K562 (cell line): ENCODE data around the gene WDR3. TPM values are rescaled to one million over a fixed set of nuclear protein-coding genes. Genes with fewer than 3 reads are reported as not detected.
A peak's percentile ranks its signal among the peaks of the same experiment; 100 is the strongest.

ENCODE experiments used
- ATAC-seq: fragments of 200-7000 bp; cut with Tn5 transposase; 3 replicates; pipeline ENCODE4 v1.9.1; 2020; ENCODE audit warnings: moderate library complexity
- BruUV-seq: library from RNA; stranded (reverse); fragments of 400-500 nt; replicated peaks from 2 replicates; lab custom pipeline; 2021; lab: Mats Ljungman, UMichigan
- CTCF ChIA-PET: fragments of 300-600 bp; formaldehyde crosslinking; extraction: SDS; loops from one replicate; lab custom pipeline; 2021; ENCODE audit warnings: low intra/inter-chr PET ratio; lab: Yijun Ruan, JAX
- POLR2A ChIA-PET: fragments of 300-600, 350-650 bp; sonication (Branson Sonifier 250); formaldehyde crosslinking; extraction: SDS; loops from one replicate; lab custom pipeline; 2021; ENCODE audit warnings: antibody characterized with exemption, inconsistent platforms; lab: Yijun Ruan, JAX
- DNase-seq, 4 experiments: peaks; one replicate each; pipeline versions ENCODE4 v3.0.0 to v3.0.0-alpha.2; 2011 to 2018; ENCODE audit warnings: low spot score in 3 of 4, mixed read lengths in 3 of 4; ENCODE audit errors: extremely low read depth in 1 of 4
- FAIRE-seq: peaks from 2 replicates; lab custom pipeline; 2011; peaks lifted over from hg19 to GRCh38; lab: Jason Lieb, UNC
- H2AFZ ChIP-seq: 2 replicates; pipeline ENCODE4 v1.6.0; 2011; ENCODE audit warnings: low read depth, low read length, control low read depth, inconsistent platforms
- H3K27ac ChIP-seq: fragments of 200-600 bp; 3 replicates; pipeline ENCODE4 v1.8.0; 2011; ENCODE audit warnings: low read depth, mild to moderate bottlenecking, control low read depth, inconsistent platforms, low read length, moderate library complexity, mixed read lengths; ENCODE audit errors: extremely low read depth
- H3K27me3 ChIP-seq, 2 experiments: fragments of 300-600 bp in 1 of 2; 2 replicates in 1 of 2; 3 replicates in 1 of 2; pipeline versions ENCODE4 v1.6.0 to v1.8.0; 2011; ENCODE audit warnings: inconsistent platforms in 2 of 2, low read length in 2 of 2, mild to moderate bottlenecking in 1 of 2, mixed read lengths in 1 of 2, moderate library complexity in 1 of 2; ENCODE audit not compliant: control insufficient read depth in 2 of 2, insufficient read depth in 2 of 2
- H3K36me3 ChIP-seq: fragments of 300-600 bp; 3 replicates; pipeline ENCODE4 v1.8.0; 2011; ENCODE audit warnings: mild to moderate bottlenecking, low read length, inconsistent platforms; ENCODE audit not compliant: control insufficient read depth, insufficient read depth
- H3K4me1 ChIP-seq, 2 experiments: fragments of 200-600 bp in 1 of 2; replicated peaks in 1 of 2; 2 replicates in 1 of 2; 3 replicates in 1 of 2; pipeline versions ENCODE4 v1.5.1 to v1.8.0; 2011; ENCODE audit warnings: inconsistent platforms in 2 of 2, low read length in 2 of 2, mild to moderate bottlenecking in 1 of 2, mixed read lengths in 1 of 2, moderate library complexity in 1 of 2; ENCODE audit not compliant: control insufficient read depth in 2 of 2, insufficient read depth in 2 of 2
- H3K4me2 ChIP-seq: 2 replicates; pipeline ENCODE4 v1.6.1; 2011; ENCODE audit warnings: low read length, control low read depth, inconsistent platforms, mixed read lengths; ENCODE audit not compliant: insufficient read depth
- H3K4me3 ChIP-seq: fragments of 200-600 bp; sonication (generic), shearing (Covaris generic); 2 replicates; pipeline ENCODE4 v1.5.1; 2016; ENCODE audit warnings: control low read depth, inconsistent platforms
- H3K79me2 ChIP-seq: fragments of 200-600 bp; 3 replicates; pipeline ENCODE4 v1.8.0; 2011; ENCODE audit warnings: low read length, inconsistent platforms; ENCODE audit not compliant: control insufficient read depth, insufficient read depth
- H3K9ac ChIP-seq, 2 experiments: 2 replicates each; pipeline versions ENCODE4 v1.6.0 to v1.6.1; 2011; ENCODE audit warnings: low read depth in 2 of 2, low read length in 2 of 2, control low read depth in 1 of 2, inconsistent platforms in 1 of 2, mild to moderate bottlenecking in 1 of 2, mixed read lengths in 1 of 2; ENCODE audit not compliant: insufficient read depth in 1 of 2
- H3K9me1 ChIP-seq: one replicate; pipeline ENCODE4 v1.6.0; 2011; ENCODE audit warnings: inconsistent platforms, mild to moderate bottlenecking, low read length, moderate library complexity; ENCODE audit not compliant: control insufficient read depth, insufficient read depth
- H3K9me3 ChIP-seq: replicated peaks from 2 replicates; pipeline ENCODE4 v1.5.1; 2011; ENCODE audit warnings: low read depth, low read length, inconsistent platforms; ENCODE audit not compliant: control insufficient read depth, insufficient read depth
- H4K20me1 ChIP-seq: replicated peaks from 2 replicates; pipeline ENCODE4 v1.6.1; 2011; ENCODE audit warnings: low read length, inconsistent platforms, mixed read lengths; ENCODE audit not compliant: control insufficient read depth, insufficient read depth
- DIDO1 ChIP-seq: fragments of 450-650 bp; IDR thresholded peaks from 2 replicates; pipeline ENCODE4 v1.6.1; 2016; ENCODE audit warnings: low read depth, missing biosample characterization, missing genetic modification characterization
- HDAC2 ChIP-seq: fragments of 450-650 bp; IDR thresholded peaks from 2 replicates; pipeline ENCODE4 v1.6.1; 2016; ENCODE audit warnings: mild to moderate bottlenecking
- HMG20B ChIP-seq: fragments of 250-450 bp; sonication (Bioruptor Pico); IDR thresholded peaks from 2 replicates; pipeline ENCODE4 v1.5.0; 2021; ENCODE audit warnings: mild to moderate bottlenecking
- KLF1 ChIP-seq: fragments of 450-650 bp; IDR thresholded peaks from 2 replicates; pipeline ENCODE4 v1.6.1; 2016; ENCODE audit warnings: missing genetic modification characterization, missing compliant biosample characterization
- MLLT1 ChIP-seq, 2 experiments: fragments of 450-650 bp; IDR thresholded peaks; 2 replicates each; pipeline ENCODE4 v1.6.1; 2016
- NFE2 ChIP-seq: IDR thresholded peaks from 2 replicates; pipeline ENCODE4 v1.6.1; 2014; ENCODE audit warnings: antibody characterized with exemption, low read depth
- RBM25 ChIP-seq: fragments of 200-400 bp; formaldehyde crosslinking; IDR thresholded peaks from 2 replicates; pipeline ENCODE4 v1.6.1; 2018; ENCODE audit warnings: low read length, low read depth, moderate library complexity; ENCODE audit not compliant: severe bottlenecking
- RBM39 ChIP-seq: fragments of 200-400 bp; formaldehyde crosslinking; optimal IDR thresholded peaks from 2 replicates; pipeline ENCODE3; 2018; ENCODE audit warnings: low read depth, low read length
- SMARCA5 ChIP-seq: fragments of 450-650 bp; IDR thresholded peaks from 2 replicates; pipeline ENCODE4 v1.6.1; 2016
- TAF7 ChIP-seq: fragments of 450-650 bp; IDR thresholded peaks from 2 replicates; pipeline ENCODE4 v1.6.1; 2016; ENCODE audit warnings: missing genetic modification characterization, missing compliant biosample characterization
- ZBTB1 ChIP-seq: sonication (generic); formaldehyde crosslinking; IDR thresholded peaks from 2 replicates; pipeline ENCODE4 v1.8.1; 2023; ENCODE audit warnings: missing genetic modification reagents, low read depth, mild to moderate bottlenecking, borderline replicate concordance
- ZBTB5 ChIP-seq: fragments of 450-650 bp; IDR thresholded peaks from 2 replicates; pipeline ENCODE4 v1.6.1; 2017; ENCODE audit warnings: antibody characterized with exemption
- ZFP36 ChIP-seq: fragments of 150-350 bp; IDR thresholded peaks from 2 replicates; pipeline ENCODE4 v1.6.1; 2018; ENCODE audit warnings: low read length, low read depth; ENCODE audit not compliant: partially characterized antibody
- ZNF12 ChIP-seq: sonication (generic); formaldehyde crosslinking; IDR thresholded peaks from 2 replicates; pipeline ENCODE4 v1.4.0; 2020; ENCODE audit warnings: mild to moderate bottlenecking, missing genetic modification reagents
- ZNF707 ChIP-seq: fragments of 250-450 bp; sonication (Bioruptor Pico); conservative IDR thresholded peaks from 2 replicates; pipeline ENCODE4 v1.8.0; 2022; ENCODE audit warnings: inconsistent platforms, mild to moderate bottlenecking, moderate library complexity
- WGBS: fragments of 100-300 bp; shearing (Covaris generic); methylation state at CpG from one replicate; pipeline ENCODE4 v1.1.6; 2016; ENCODE audit warnings: low coverage, mixed read lengths; ENCODE audit not compliant: insufficient coverage; ENCODE audit errors: missing lambda C conversion rate; 5-methylcytosine and 5-hydroxymethylcytosine counted together
- in situ Hi-C: fragments of 300-500 bp; cut with MboI; formaldehyde crosslinking; loops from 4 replicates; pipeline ENCODE4 v1.15.0; 2018; ENCODE audit warnings: inconsistent platforms, mixed read lengths
- intact Hi-C: fragments of 100-400 bp; cut with micrococcal nuclease; formaldehyde crosslinking; loops from 2 replicates; pipeline ENCODE4 v1.14.2; 2022
- polyA plus RNA-seq, 8 experiments: library from polyadenylated mRNA; depleted of rRNA in 4 of 8; stranded (reverse) in 5 of 8; unstranded in 3 of 8; fragments of >200 nt; fragmentation: Nextera tagmentation in 2 of 8; fragmentation: Illumina TruSeq in 1 of 8; extraction: Ambion mirVana in 2 of 8; extraction: Trizol in 1 of 8; gene quantifications; 2 replicates each; pipeline versions ENCODE4 v1.2.1 to v1.2.3, GENCODE V29; 2011 to 2014; ENCODE audit warnings: inconsistent platforms in 1 of 8, missing spikeins in 1 of 8
- total RNA-seq, 7 experiments: library from RNA; depleted of rRNA in 6 of 7; stranded (reverse); fragments of >200 nt in 6 of 7; fragmentation: Illumina TruSeq in 2 of 7; extraction: Trizol in 2 of 7; gene quantifications; 2 replicates each; pipeline versions ENCODE4 v1.2.1 to v1.2.3, GENCODE V29; 2011 to 2021; ENCODE audit warnings: low replicate concordance in 1 of 7

The WDR3 gene
- total and polyA plus RNA-seq, 9 of the 15 experiments (the other 6 are each of a cell fraction or from before 2014, with no cell fraction given) = 40.6 to 122 (median 76.5) TPM

- Histone ChIP-seq H2AFZ (no peak overlapping the region), H3K27ac (no peak overlapping the region), H3K9me1 (no peaks in the 10 kb centered on the region), H3K9me3 (no peaks in the 10 kb centered on the region), H4K20me1 (no peaks in the 10 kb centered on the region), H3K4me2 (no peak overlapping the region), H3K27me3 (peaks cover 5 to 16% of the 10 kb centered on the region in 2 experiments; a peak in 3 of 5 replicates), H3K4me3 (no peak overlapping the region), H3K36me3 (no peaks in the 10 kb centered on the region), H3K4me1 (no peaks in the 10 kb centered on the region), H3K79me2 (no peaks in the 10 kb centered on the region), H3K9ac (no peak overlapping the region)
- CTCF ChIA-PET = no interaction called here
- WGBS = under 1% methylated on average over 6 of the region's 6 CpGs
- POLR2A ChIA-PET = interaction anchor here (1.2 kb wide), 1 partner anchor 9 kb away, joined by 5 read pairs; no protein-coding TSS in a partner anchor
- DNase-seq (no peak), FAIRE-seq (no peak), ATAC-seq (no peak)
- TF ChIP-seq HDAC2 (no peak), ZNF707 (CRISPR knock-in tag) (no peak), KLF1 (tag) (no peak), TAF7 (no peak), ZBTB1 (CRISPR knock-in tag) (no peak)
- intact Hi-C loops (no loop called here), in situ Hi-C loops (no loop called here)
- no TSS peak for BruUV-seq
Measured at GRCh38 chr1:118013336-118013735, 83.8 kb downstream of the WDR3 start.

GRCh38 chr1:118013938-118014337 is 84.4 kb downstream of the WDR3 start:
- Histone ChIP-seq H3K9ac (no peak overlapping the region), H3K4me2 (no peak overlapping the region), H3K9me3 (no peaks in the 10 kb centered on the region), H2AFZ (no peak overlapping the region), H3K27me3 (peaks cover 5 to 16% of the 10 kb centered on the region in 2 experiments; a peak in 3 of 5 replicates), H3K4me1 (no peaks in the 10 kb centered on the region), H3K27ac (no peak overlapping the region), H4K20me1 (no peaks in the 10 kb centered on the region), H3K4me3 (no peak overlapping the region), H3K36me3 (no peaks in the 10 kb centered on the region), H3K79me2 (no peaks in the 10 kb centered on the region), H3K9me1 (no peaks in the 10 kb centered on the region)
- ATAC-seq (no peak), FAIRE-seq (no peak), DNase-seq (no peak)
- POLR2A ChIA-PET = interaction anchor here (0.8 kb wide), 1 partner anchor 408 kb away, joined by 3 read pairs; no protein-coding TSS in a partner anchor
- CTCF ChIA-PET = no interaction called here
- in situ Hi-C loops = no loop called here
- BruUV-seq = no TSS peak
- intact Hi-C loops = no loop called here
- TF ChIP-seq MLLT1 (IDR thresholded peaks at IDR 0.05) = no peak
- TF ChIP-seq HMG20B (CRISPR knock-in tag) = no peak
- TF ChIP-seq RBM39 = no peak
- TF ChIP-seq ZNF12 = no peak
- TF ChIP-seq RBM25 = peak; percentile 86
- no peak for TF ChIP-seq NFE2
- TF ChIP-seq SMARCA5 = no peak
- peak; percentile 64 for TF ChIP-seq ZFP36
- TF ChIP-seq DIDO1 = no peak
- TF ChIP-seq ZBTB5 = no peak
